NK-92 (cell line): ENCODE results near the gene GPC3.
"Not testable (repeated sequence)": the region's sequence is repeated elsewhere in the genome, so short reads cannot be mapped to it uniquely, and the experiment has no call there.

ENCODE experiments used
- DNase-seq: peaks from one replicate; lab custom pipeline; 2025; ENCODE audit not compliant: unreplicated experiment; lab: John Stamatoyannopoulos, UW

The GPC3 gene

DNA sequence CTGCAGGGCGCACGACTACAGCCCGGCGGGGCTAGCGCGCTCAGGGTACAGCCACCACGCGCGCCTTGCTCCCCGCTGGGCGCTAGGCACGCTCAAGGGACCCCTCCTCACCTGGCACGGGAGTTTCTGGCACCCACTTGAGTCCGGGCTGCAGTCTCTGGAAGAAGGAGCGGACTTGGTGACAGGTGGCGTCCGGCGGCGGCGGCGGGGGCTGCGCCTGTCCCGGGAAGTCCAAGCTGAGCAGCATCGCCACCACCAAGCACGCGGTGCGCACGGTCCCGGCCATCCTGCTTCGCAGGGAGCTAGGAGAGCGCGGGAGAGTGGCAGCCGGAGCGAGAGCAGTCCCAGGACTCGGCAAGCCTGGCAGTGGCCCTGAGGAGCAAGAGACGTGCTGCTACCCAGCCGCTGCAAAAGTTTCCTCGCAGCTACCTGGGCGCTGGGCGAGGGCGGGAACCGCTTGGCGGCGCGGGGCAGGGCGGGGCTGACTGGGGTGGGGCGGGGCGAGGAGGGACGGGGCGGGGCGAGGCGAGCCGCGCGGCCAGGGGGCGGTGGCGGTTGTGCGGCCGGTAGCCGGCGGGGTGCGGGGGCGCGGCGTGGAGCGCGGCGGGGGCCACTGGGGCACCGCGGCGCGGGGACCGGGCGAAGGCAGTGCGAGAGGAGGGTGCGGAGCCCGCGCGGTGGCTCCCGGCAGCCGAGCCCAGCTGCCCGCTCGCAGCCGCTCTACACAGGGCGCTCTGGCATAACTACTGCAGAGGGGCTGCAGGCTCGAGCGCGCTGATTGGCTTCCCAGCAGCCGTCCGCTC is at the start of gene GPC3:
GPC3 (minus strand) TSS at position 431 of the 803 bp plus-strand sequence.
- DNase-seq: no peak

DNA sequence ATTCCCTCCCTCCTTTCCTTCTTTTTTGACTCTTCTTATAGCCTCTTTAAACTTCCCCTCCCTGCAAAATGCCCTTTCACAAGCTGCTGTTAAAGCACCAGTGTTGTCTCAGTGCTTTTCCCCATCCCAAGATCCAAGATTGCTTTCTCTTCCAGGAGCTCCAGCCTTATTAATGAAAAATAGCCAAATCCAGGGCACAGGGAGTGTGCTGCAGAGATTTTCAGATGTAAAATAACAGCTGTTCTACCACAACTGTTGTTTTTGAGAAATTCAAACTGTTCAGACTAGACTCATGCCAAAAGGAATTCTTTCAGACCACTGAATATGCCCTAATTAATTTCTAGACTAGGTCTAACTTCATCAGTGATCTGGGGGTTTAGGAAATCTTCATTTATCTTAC is 47.0 kb upstream of the GPC3 start:
- no peak for DNase-seq

DNA sequence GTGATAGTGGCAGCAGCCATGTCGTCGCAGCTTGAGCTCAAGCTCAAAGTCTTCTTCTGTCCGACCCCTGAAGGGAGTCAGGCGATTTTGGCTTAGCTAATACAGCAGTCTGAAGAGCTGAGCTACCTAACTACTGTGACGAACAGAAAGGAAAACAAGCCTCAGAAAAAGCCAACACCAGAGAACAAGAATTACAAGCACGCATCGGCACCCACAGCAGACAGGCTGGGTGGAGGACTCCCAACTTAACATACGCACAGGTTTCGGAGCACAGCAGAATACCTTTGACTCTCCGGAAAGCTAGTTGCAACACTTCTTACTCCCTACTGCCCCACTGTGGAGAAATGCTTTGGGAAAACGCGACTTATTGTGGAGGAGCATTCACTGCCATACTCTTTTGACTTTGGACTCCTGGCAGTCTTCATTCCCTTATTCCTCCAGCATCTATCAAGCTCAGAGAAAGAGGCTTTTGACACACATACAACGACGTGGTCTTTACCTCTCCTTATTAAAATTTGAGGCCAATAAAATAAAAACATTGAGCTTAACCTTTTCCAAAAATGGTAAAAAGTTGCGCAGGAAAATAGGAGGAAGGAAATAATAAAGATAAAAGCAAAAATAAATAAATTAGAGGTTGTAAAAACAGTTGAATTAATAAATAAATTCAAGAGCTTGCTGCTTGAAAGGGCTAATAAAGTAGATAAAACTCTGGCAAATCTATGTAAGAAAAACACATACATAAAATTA is 41.3 kb upstream of the GPC3 start:
- no peak for DNase-seq

DNA sequence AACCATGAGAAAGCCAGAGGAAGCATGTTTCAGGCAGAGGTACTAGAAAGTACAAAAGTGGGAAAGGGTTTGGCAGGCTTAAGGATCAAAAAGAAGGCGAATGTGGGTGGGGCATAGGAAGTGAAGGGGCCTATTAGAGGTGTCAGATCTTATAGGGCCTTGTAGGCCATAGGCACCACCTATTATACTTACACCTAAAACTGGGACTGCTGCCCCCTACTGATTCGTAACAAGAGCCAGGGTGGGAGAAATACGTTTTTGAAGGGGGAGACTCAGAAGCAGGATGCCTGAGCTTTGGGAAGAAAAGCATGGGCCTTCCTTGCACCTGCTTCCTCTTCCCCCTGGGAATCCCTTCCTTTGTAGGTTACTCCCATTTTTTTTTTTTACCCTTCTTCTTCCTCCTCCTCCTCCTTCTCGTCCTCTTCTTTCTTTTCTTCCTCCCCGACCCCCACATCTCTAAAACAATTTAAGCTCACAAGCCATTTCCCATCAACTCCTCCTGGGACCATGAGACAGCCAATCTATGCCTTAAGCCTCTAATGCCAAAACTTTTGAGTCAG is 40.7 kb upstream of the GPC3 start:
- DNase-seq: no peak

DNA sequence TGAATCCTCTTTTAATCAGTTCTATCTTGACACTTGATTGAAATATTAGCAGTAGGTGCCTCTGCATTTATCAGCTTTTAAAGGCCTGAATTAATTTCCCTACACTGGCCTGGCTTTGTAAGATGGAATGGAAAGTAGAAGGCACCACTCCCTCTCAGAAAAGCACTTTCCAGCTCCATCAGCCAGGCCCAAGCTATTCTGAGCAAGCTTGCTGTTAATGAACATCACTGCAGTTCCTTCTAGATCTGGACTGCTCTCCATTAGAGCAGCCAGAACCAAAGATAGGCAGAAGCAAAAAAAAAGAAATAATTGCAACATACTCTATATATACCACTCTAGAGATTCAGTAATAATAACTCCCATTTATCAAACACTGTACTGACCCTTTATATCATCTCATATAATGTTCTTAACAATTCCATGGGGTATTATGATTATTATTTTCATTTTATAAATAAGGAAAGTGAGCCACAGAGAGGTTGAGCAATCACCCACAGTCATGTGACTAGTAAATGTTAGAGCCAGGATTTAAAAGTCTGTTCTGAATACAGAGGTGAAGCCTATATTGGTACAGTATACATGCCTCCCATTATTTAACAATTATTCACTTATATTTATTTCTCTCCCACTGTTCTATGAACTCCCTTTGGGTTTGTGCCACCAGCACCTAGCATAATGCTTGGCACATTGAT is 39.4 kb upstream of the GPC3 start:
- no peak for DNase-seq

DNA sequence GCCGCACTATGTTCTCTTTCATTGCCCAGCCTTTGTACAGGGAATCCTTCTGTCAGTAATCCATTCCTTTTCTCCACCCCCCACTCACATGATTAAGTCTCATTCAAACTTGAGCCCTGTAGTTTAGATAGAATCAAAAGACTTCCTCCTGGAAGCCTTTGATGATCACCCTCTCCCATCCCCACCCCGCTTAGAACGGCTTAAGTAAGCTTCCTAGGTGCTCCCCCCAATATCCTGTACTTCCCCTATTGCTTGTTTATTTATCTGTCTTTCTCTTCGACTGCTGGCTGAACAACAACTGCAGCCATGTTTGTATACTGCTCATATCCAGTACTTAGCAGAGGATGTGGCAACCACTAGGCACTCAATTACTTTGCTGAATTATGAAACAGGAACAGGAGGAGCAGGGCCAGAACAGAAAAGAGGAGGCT is 38.5 kb upstream of the GPC3 start:
- no peak for DNase-seq

DNA sequence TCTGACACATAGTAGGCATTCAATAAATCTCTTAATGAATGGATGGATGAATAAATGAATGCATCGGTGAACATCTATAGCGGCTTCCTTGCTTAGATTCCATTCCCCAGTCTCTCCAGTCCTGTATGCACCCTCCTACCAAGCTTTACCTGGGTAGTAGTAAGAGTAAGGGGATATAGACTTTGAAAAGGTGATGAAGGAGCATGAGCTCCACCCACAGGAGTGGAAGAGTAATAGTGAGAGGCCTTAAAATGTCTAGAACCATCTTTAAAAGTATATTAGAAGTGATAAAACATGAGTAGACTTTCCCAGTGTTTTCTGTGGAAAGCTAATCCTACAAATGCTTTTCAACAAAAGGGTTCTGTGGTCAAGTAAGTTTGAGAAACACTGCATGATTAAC is 35.5 kb upstream of the GPC3 start:
- DNase-seq: no peak

DNA sequence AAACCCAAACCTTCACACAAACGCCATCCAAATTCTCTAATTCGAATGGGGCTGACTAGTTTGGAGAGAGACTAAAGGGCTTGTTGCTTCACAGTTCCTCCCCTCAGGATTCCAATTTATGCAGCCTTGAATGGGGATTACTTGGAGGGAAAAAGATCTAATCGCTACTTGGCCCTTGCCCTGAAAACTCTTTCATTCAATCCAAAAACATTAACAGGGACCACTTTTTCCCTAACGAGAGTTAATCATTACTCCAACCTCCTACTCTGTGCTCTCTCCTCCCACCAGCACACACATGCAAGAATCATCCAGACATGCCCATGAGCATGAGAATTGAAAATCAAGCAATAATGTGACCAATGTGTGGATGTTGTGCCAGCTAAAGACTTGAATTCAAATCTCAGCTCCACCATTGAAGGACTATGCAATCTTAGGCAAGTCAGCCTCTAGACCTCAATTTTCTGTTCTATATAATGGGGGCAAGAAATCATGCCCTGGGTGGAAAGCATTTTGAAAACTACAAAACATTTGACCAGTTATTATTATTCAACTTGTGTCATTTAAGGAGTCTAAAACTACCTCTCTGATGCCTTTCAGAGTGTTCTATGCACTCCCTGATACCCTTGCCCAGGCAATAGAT is 34.3 kb upstream of the GPC3 start:
- DNase-seq: no peak

DNA sequence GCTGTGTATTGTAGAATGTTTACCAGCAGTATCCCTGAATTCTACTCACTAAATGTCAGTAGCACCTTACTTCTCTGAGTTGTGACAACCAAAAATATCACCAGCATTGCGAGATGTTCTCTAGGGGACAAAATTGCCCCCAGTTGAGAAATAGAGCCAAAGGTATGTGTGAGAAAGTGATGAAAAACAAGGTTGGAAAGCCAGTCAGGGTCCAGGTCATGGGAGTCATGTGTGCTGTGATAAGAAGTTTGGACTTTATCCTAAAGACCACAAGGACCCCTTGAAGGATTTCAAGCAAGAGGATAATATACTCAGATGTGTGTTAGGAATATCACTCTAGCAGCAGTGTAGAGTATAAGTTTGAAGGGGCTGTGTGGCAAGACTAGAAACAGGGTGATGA is 30.9 kb upstream of the GPC3 start:
- not testable (repeated sequence) for DNase-seq

DNA sequence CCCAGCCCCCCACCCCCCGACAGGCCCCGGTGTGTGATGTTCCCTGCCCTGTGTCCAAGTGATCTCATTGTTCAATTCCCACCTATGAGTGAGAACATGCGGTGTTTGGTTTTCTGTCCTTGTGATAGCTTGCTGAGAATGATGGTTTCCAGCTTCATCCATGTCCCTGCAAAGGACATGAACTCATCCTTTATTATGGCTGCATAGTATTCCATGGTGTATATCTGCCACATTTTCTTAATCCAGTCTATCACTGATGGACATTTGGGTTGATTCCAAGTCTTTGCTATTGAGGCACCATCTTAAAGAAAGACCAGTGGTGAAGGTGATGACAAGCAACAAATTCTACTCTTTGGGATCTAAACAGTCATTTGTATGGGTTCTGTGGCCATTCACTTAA is 30.1 kb upstream of the GPC3 start:
- DNase-seq: not testable (repeated sequence)

DNA sequence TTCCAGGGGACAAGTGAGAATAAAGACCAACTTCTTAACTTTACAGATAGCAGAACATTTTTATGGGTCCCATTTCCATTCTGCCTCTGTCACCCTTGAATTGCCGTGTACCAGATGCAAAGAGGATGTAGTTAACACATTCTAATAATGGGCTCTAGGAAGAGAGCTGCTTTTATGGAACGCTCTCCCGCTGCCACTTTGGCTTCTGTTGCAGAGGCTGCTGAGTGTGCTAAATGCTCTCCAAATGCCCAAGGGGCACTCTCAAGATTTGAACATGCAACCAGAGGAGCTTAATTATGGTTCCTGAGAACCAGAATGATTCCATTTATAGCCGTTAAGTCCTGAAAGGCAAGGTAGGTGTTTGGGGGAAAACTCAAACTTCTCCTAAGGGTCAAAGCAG is 28.1 kb upstream of the GPC3 start:
- DNase-seq: no peak

DNA sequence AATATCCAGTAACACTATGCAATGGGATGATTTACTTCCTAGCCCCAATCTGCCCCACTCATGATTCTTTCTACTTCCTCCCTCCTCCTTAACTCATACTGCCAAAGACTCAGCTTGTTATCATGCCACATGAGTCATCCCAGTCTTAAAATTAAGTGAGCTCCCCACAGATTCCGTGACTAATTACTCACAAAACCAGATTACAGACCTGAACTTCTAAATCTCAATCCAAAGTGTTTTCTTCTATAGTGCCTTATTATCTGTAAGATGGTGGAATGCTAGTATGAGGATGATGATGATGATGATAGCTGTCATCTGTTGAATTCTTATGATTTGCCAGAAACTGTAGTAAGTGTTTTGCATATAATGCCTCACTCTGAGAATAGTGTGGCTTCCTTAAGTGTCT is 27.7 kb upstream of the GPC3 start:
- no peak for DNase-seq

DNA sequence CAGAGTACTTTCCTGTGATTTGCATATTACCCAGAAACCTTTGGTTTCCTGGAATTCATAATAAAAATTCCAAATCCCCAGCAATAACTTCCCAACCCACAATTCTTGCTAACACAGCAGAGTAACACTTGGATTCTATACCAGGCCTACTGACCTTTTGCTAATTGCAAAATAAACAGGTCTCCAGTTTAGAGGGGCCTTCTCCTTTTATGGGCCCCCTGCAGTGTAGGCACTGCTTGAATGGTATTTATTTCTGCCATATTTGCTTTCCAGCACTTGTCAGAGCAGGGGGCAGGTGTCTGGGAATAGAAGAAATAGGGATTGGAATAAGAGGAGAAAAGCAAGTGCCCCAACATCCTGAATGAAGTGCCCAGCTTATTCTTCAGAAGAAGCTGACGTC is 25.3 kb upstream of the GPC3 start:
- no peak for DNase-seq

DNA sequence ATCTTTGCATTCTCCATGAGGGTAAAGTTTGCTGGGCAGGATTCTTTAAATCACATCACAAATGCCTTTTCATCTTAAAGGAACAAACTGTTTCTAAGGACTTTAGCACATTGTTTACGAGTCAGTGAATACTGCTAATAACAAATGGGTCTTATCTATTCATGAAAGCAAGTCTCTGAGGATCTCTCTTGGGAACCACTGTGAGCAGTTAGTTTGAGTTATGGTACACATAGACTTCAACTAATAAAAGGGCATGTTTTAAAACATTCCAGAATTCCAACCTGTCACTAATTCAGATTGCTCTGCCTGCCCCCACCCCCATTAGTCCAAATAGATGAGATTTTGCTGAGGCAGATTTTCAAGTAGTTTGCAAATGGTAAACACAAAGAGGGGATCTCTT is 22.3 kb upstream of the GPC3 start:
- no peak for DNase-seq

DNA sequence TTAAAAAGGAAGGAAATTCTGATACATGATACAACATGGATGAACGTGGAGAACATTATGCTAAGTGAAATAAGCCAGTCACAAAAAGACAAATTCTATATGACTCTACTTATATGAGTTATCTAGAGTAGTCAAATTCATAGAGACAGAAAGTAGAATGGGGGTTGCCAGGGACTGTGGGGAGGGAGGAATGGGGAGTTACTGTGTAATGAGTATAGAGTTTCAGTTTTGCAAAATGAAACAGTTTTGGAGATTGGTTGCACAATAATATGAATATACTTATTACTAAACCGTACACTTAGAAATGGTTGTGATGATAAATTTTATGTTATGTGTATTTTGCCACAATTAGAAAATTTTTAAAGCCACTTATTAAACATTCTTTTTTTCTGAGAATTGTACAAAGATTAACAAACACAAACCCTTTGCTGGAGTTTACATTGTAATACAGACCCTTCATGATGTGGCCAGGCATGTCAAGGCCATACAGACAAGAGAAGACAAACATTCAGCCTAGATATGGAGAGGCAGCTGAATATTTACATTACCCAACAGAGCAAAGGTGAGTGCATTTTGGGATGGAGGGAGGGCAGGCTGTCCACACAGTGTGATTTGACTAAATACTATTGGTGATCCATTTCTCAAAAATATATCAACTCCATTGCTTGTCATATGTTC is 21.2 kb upstream of the GPC3 start:
- DNase-seq: no peak

DNA sequence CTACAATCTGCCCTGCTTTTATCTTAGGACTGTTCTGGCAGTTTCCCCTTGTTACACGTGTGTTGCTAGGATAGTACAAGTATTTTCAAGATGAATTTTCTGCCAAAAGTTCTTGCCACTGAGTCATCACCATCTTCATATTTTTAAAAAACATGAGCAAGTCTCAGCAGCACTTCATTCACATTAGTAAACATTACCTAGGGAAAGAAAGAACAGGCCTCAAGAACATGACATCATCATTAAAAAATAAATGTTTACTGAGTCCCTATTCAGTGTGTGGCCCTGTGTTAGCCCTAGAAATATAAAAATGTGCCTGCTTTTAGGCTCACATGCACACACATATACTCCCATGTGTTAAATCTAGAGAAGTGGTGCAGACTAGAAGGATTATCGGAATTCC is 18.7 kb upstream of the GPC3 start:
- no peak for DNase-seq

DNA sequence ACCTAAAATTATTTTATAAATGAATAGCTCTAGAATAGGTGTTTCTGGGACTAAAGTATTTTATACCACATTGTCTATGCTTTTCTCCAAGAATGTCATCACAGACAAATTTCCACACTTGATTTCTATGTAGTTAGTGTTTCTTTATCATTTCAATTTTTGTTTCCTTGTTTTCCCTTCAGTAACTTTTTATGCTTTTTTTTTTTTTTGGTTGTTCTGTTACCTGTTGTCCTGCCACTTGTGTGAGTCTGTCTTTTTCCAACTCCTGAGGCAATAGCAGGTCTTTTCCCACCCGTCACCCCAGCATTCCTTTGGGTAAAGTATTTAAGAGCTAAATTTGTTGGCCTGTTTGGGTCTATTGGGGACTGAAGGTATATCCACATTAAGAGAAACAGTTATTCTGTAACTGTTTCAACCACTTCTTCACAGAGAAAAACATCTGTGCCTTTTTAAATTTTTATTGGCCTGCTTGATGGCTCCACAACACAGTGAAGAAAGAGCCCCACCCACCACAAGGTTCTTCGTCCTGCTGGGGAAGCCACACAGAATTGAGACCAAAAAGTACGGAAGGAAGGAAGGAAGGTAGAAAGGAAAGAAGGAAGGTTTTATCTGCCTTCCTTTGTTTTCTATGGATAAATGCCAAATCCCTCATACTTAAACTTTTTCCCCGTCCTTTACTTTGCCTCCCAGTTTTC is 17.7 kb upstream of the GPC3 start:
- DNase-seq: no peak

DNA sequence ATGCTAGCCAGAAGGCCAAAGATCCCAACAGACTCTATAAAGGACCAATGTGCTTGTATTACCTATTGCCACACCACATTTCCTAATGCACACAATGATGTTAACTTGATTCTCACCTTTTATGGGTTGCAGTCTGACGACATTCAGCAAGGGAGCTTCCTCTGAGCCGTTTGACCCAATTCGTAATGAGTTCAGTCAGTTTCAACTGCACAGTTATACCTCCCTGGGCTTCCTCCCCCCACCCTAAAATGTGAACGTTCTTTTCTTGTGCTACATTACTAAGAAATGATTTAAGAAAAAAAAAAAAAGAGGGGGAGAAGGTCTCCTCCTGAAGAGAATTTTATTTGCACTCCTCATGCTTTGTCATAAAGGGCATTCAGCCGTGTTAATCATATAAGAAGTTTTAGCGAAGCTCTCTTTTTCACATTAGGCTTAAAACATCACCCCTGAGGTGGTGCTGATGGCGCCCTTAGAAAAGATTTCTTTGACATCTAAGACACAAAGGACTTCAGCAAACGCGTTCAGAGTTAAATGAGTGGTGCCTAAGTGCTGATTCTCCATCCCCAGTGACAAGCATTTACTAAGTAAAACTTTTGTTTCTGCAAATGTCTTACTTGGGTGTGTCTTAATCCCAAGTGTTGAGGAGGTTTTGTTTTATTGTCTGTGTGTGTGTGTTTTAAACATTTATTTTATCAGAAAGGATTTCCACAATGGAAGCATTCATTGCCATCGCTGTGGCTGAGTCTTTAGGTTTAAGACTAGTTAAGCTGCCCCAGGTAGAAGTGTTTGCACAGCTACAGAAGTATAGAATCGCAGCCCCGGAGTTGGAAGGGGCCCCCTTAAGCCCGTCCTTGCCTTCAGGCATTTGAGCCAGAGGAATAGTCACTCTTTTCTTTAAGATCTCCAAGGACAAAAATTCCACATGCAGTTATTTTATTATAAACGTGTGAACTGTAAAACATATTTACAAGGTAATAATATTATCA is 15.2 kb upstream of the GPC3 start:
- DNase-seq: no peak
